HepG2 (cell line): ENCODE results near the gene CHST3. TPM values are rescaled to one million over a fixed set of nuclear protein-coding genes. Genes with fewer than 3 reads are reported as not detected.

Experiments used
- ATAC-seq: fragments of 200-7000 bp; cut with Tn5 transposase; 3 replicates; pipeline ENCODE4 v1.9.1; 2020; ENCODE audit warnings: mild to moderate bottlenecking, moderate library complexity
- Bru-seq: library from RNA; stranded (reverse); fragments of 400-500 nt; gene quantifications from one replicate; lab custom pipeline; 2021; lab: Mats Ljungman, UMichigan
- BruChase-seq, 2 experiments: library from RNA; stranded (reverse); fragments of 400-500 nt; gene quantifications; one replicate each; lab custom pipeline; 2021; lab: Mats Ljungman, UMichigan
- BruUV-seq: library from RNA; stranded (reverse); fragments of 400-500 nt; replicated peaks from 2 replicates; lab custom pipeline; 2021; lab: Mats Ljungman, UMichigan
- CTCF ChIA-PET: fragments of 300-600 bp; formaldehyde crosslinking; extraction: SDS; loops from one replicate; lab custom pipeline; 2021; ENCODE audit warnings: low total read pairs, inconsistent platforms, low intra/inter-chr PET ratio; lab: Yijun Ruan, JAX
- POLR2A ChIA-PET: fragments of 350-600 bp; sonication (Branson Sonifier 250); formaldehyde crosslinking; loops from one replicate; lab custom pipeline; 2020; ENCODE audit warnings: antibody characterized with exemption, inconsistent platforms; lab: Yijun Ruan, JAX
- DNase-seq: peaks from one replicate; pipeline ENCODE4 v3.0.0-alpha.2; 2015; ENCODE audit warnings: low spot score
- FAIRE-seq: peaks from 3 replicates; lab custom pipeline; 2011; peaks lifted over from hg19 to GRCh38; lab: Jason Lieb, UNC
- H2AFZ ChIP-seq: one replicate; pipeline ENCODE4 v1.6.1; 2011; ENCODE audit warnings: low read length, inconsistent platforms
- H3K27ac ChIP-seq: fragments of 300-600 bp; 3 replicates; pipeline ENCODE4 v1.8.0; 2011; ENCODE audit warnings: mixed run types, mild to moderate bottlenecking, mixed read lengths, low read length, inconsistent platforms; ENCODE audit not compliant: insufficient read depth; ENCODE audit errors: extremely low read length
- H3K27me3 ChIP-seq, 2 experiments: fragments of 200-600 bp in 1 of 2; 2 replicates in 1 of 2; 3 replicates in 1 of 2; pipeline versions ENCODE4 v1.6.0 to v1.8.0; 2011; ENCODE audit warnings: low read length in 2 of 2, mild to moderate bottlenecking in 2 of 2, moderate library complexity in 2 of 2, inconsistent platforms in 1 of 2; ENCODE audit not compliant: insufficient read depth in 2 of 2, control insufficient read depth in 1 of 2
- H3K36me3 ChIP-seq, 2 experiments: fragments of 200-600 bp in 1 of 2; replicated peaks in 1 of 2; 2 replicates in 1 of 2; 3 replicates in 1 of 2; pipeline versions ENCODE4 v1.5.1 to v1.8.0; 2011; ENCODE audit warnings: low read length in 2 of 2, inconsistent platforms in 1 of 2; ENCODE audit not compliant: insufficient read depth in 2 of 2, control insufficient read depth in 1 of 2
- H3K4me1 ChIP-seq: 2 replicates; pipeline ENCODE4 v1.5.1; 2012; ENCODE audit warnings: low read length, inconsistent platforms; ENCODE audit not compliant: insufficient read depth
- H3K4me2 ChIP-seq: 2 replicates; pipeline ENCODE4 v1.6.0; 2011; ENCODE audit warnings: low read depth, low read length, inconsistent platforms
- H3K4me3 ChIP-seq, 3 experiments: fragments of 200-600 bp in 1 of 3; sonication (generic), shearing (Covaris generic) in 1 of 3; replicated peaks in 1 of 3; 2 replicates each; pipeline ENCODE4 v1.5.1; 2011 to 2016; ENCODE audit warnings: low read length in 3 of 3, inconsistent platforms in 2 of 3, low read depth in 2 of 3, mild to moderate bottlenecking in 2 of 3, control low read depth in 1 of 3, mixed read lengths in 1 of 3; ENCODE audit not compliant: insufficient read depth in 1 of 3
- H3K79me2 ChIP-seq: one replicate; pipeline ENCODE4 v1.6.1; 2011; ENCODE audit warnings: low read length, inconsistent platforms; ENCODE audit not compliant: insufficient read depth
- H3K9ac ChIP-seq: 2 replicates; pipeline ENCODE4 v1.6.0; 2011; ENCODE audit warnings: mild to moderate bottlenecking, low read depth, low read length, inconsistent platforms; ENCODE audit not compliant: insufficient read depth
- H3K9me3 ChIP-seq: 2 replicates; pipeline ENCODE4 v1.5.1; 2012; ENCODE audit warnings: mild to moderate bottlenecking, low read length
- H4K20me1 ChIP-seq: 2 replicates; pipeline ENCODE4 v1.6.0; 2011; ENCODE audit warnings: inconsistent platforms, mild to moderate bottlenecking, low read length, moderate library complexity; ENCODE audit not compliant: insufficient read depth
- BATF2 ChIP-seq: sonication (generic); formaldehyde crosslinking; IDR thresholded peaks from 2 replicates; pipeline ENCODE4 v1.8.0; 2022; ENCODE audit warnings: mild to moderate bottlenecking, missing genetic modification reagents, moderate library complexity
- FOXC1 ChIP-seq: sonication (generic); formaldehyde crosslinking; IDR thresholded peaks from 2 replicates; pipeline ENCODE4 v1.8.0; 2022; ENCODE audit warnings: mild to moderate bottlenecking, missing genetic modification reagents, borderline replicate concordance
- MAFK ChIP-seq, 2 experiments: IDR thresholded peaks in 1 of 2; conservative IDR thresholded peaks in 1 of 2; 2 replicates each; pipeline ENCODE4 v1.6.1; 2011; ENCODE audit warnings: improper control_type of control experiment in 2 of 2, low read length in 2 of 2
- MXD3 ChIP-seq: IDR thresholded peaks from 2 replicates; pipeline ENCODE4 v1.6.1; 2016; ENCODE audit warnings: mild to moderate bottlenecking, missing biosample characterization, missing genetic modification reagents
- NR3C1 ChIP-seq: sonication (generic); formaldehyde crosslinking; IDR thresholded peaks from 2 replicates; pipeline ENCODE4 v1.4.0; 2020; ENCODE audit warnings: missing genetic modification reagents
- PHF20 ChIP-seq: sonication (generic); formaldehyde crosslinking; IDR thresholded peaks from 2 replicates; pipeline ENCODE4 v1.5.0; 2020; ENCODE audit warnings: mild to moderate bottlenecking, missing genetic modification reagents
- ZBTB1 ChIP-seq: sonication (generic); formaldehyde crosslinking; IDR thresholded peaks from 2 replicates; pipeline ENCODE4 v1.4.0; 2020; ENCODE audit warnings: missing genetic modification reagents, borderline replicate concordance
- ZBTB26 ChIP-seq: IDR thresholded peaks from 2 replicates; pipeline ENCODE4 v1.6.1; 2016; ENCODE audit warnings: missing compliant biosample characterization, missing genetic modification reagents, borderline replicate concordance
- ZKSCAN8 ChIP-seq: IDR thresholded peaks from 2 replicates; pipeline ENCODE4 v1.6.1; 2016; ENCODE audit warnings: borderline replicate concordance, missing genetic modification reagents, missing compliant biosample characterization
- ZNF251 ChIP-seq: sonication (generic); formaldehyde crosslinking; IDR thresholded peaks from 2 replicates; pipeline ENCODE4 v1.9.0; 2021; ENCODE audit warnings: mild to moderate bottlenecking, missing genetic modification reagents
- ZNF296 ChIP-seq: sonication (generic); formaldehyde crosslinking; conservative IDR thresholded peaks from 2 replicates; pipeline ENCODE4 v1.5.0; 2020; ENCODE audit warnings: mild to moderate bottlenecking, missing genetic modification reagents
- ZNF672 ChIP-seq: sonication (generic); formaldehyde crosslinking; IDR thresholded peaks from 2 replicates; pipeline ENCODE4 v1.8.1; 2022; ENCODE audit warnings: missing genetic modification reagents
- ZNF678 ChIP-seq: sonication (generic); formaldehyde crosslinking; IDR thresholded peaks from 2 replicates; pipeline ENCODE4 v1.4.0; 2020; ENCODE audit warnings: mild to moderate bottlenecking, missing genetic modification reagents
- WGBS: methylation state at CpG from one replicate; pipeline ENCODE4 v1.1.6; 2017; ENCODE audit warnings: low lambda C conversion rate; 5-methylcytosine and 5-hydroxymethylcytosine counted together
- in situ Hi-C: cut with HindIII; loops from 2 replicates; pipeline ENCODE4 v1.10.0; 2017; ENCODE audit warnings: low pct_unique_long_range_greater_than_20kb; ENCODE audit not compliant: extremely low pct_ligation_motif_present
- intact Hi-C: fragments of 100-400 bp; cut with micrococcal nuclease; formaldehyde crosslinking; loops from one replicate; pipeline ENCODE4 v1.10.0; 2022; ENCODE audit not compliant: unreplicated experiment
- long read RNA-seq, 2 experiments: library from RNA in 1 of 2; library from polyadenylated mRNA in 1 of 2; stranded (forward) in 1 of 2; unstranded in 1 of 2; transcript quantifications; one replicate each; pipeline ENCODE4 v2.0.0, GENCODE V29; 2019 to 2022
- polyA minus RNA-seq, 3 experiments: library from RNA; depleted of rRNA, polyadenylated mRNA; stranded (reverse); fragments of >200 nt; gene quantifications; 2 replicates each; pipeline ENCODE4 v1.2.3, GENCODE V29; 2011; ENCODE audit warnings: low replicate concordance in 1 of 3
- polyA plus RNA-seq, 8 experiments: library from polyadenylated mRNA; depleted of rRNA in 3 of 8; stranded (reverse) in 7 of 8; unstranded in 1 of 8; fragments of >200 nt; fragmentation: Illumina TruSeq in 4 of 8; extraction: Trizol in 4 of 8; gene quantifications; 2 replicates each; pipeline versions ENCODE4 v1.2.1 to v1.2.3, GENCODE V29; 2011 to 2016; ENCODE audit warnings: low read depth in 4 of 8, missing spikeins in 1 of 8, mixed read lengths in 1 of 8; ENCODE audit not compliant: insufficient read depth in 1 of 8
- total RNA-seq, 5 experiments: library from RNA; depleted of rRNA; stranded (reverse); fragments of >200 nt; fragmentation: Illumina TruSeq; extraction: Trizol; gene quantifications; 2 replicates each; pipeline ENCODE4 v1.2.3, GENCODE V29; 2016; ENCODE audit warnings: low read depth in 1 of 5

Gene CHST3
- total RNA-seq (2016; rRNA removed; fragmentation: Illumina TruSeq; extraction: Trizol), result 13.4 and 18.7 TPM in 2 replicates
- total RNA-seq (2016; cell fraction: cytosol; rRNA removed; fragmentation: Illumina TruSeq; extraction: Trizol; ENCODE audit: low read depth), result 1.8 and 1.9 TPM in 2 replicates
- 12.3 and 17.7 TPM in 2 replicates for total RNA-seq (2016; cell fraction: insoluble cytoplasmic fraction; rRNA removed; fragmentation: Illumina TruSeq; extraction: Trizol)
- 7.4 and 7.7 TPM in 2 replicates for total RNA-seq (2016; cell fraction: membrane; rRNA removed; fragmentation: Illumina TruSeq; extraction: Trizol)
- total RNA-seq (2016; cell fraction: nucleus; rRNA removed; fragmentation: Illumina TruSeq; extraction: Trizol), result 18.2 and 22.8 TPM in 2 replicates
- polyA plus RNA-seq (2011; rRNA removed), result 7.2 and 8.1 TPM in 2 replicates
- 6.1 and 6.3 TPM in 2 replicates for polyA plus RNA-seq (2011; cell fraction: cytosol; rRNA removed)
- 9.2 and 10.1 TPM in 2 replicates for polyA plus RNA-seq (2011; cell fraction: nucleus; rRNA removed)
- 4.5 and 6.1 TPM in 2 replicates for polyA plus RNA-seq (2012)
- polyA plus RNA-seq (2016; cell fraction: cytosol; fragmentation: Illumina TruSeq; extraction: Trizol; ENCODE audit: low read depth), result 1.2 and 1.3 TPM in 2 replicates
- 8.1 and 9.2 TPM in 2 replicates for polyA plus RNA-seq (2016; cell fraction: insoluble cytoplasmic fraction; fragmentation: Illumina TruSeq; extraction: Trizol; ENCODE audit: low read depth)
- 2.9 and 3.3 TPM in 2 replicates for polyA plus RNA-seq (2016; cell fraction: membrane; fragmentation: Illumina TruSeq; extraction: Trizol; ENCODE audit: low read depth)
- polyA plus RNA-seq (2016; cell fraction: nucleus; fragmentation: Illumina TruSeq; extraction: Trizol; ENCODE audit: insufficient read depth, low read depth), result 25.5 and 27.0 TPM in 2 replicates
- 22.4 and 23.3 TPM in 2 replicates for polyA minus RNA-seq (2011; rRNA and poly(A)+ RNA removed; ENCODE audit: low replicate concordance)
- 9.6 TPM in 2 replicates for polyA minus RNA-seq (2011; cell fraction: cytosol; rRNA and poly(A)+ RNA removed)
- polyA minus RNA-seq (2011; cell fraction: nucleus; rRNA and poly(A)+ RNA removed), result 9.7 and 10.7 TPM in 2 replicates
- percentile 85 among the genes with signal in this experiment for Bru-seq, nascent RNA
- BruChase-seq, experiment 1, labeled RNA remaining after a 6-hour chase, result percentile 77 among the genes with signal in this experiment
- BruChase-seq, experiment 2, labeled RNA remaining after a 2-hour chase, result percentile 83 among the genes with signal in this experiment
- long read RNA-seq, experiment 1, full-length matches to known transcripts, result 1 of 8 reads
- long read RNA-seq, experiment 1, partial matches to known transcripts, result 1 of 8 reads
- long read RNA-seq, experiment 1, other reads (novel, unspliced or antisense), result 6 of 8 reads
- long read RNA-seq, experiment 2, full-length matches to known transcripts, result 4 of 43 reads
- long read RNA-seq, experiment 2, partial matches to known transcripts, result 38 of 43 reads
- long read RNA-seq, experiment 2, other reads (novel, unspliced or antisense), result 1 of 43 reads

GRCh38 chr10:71964098-71964742, at the start of gene CHST3:
Gene CHST3, plus strand, starts transcription at chr10:71964395. Its CDS starts 41,448 bp downstream, at chr10:72005843.
- no peak for FAIRE-seq
- H3K4me1 ChIP-seq, result peaks cover 54% of the 10 kb centered on the region
- under 1% methylated on average over 23 of the region's 77 CpGs for WGBS
- no peaks in the 10 kb centered on the region for H3K9me3 ChIP-seq
- H3K36me3 ChIP-seq, result no peaks in the 10 kb centered on the region
- ChIA-PET POLR2A (interaction anchor here (0.8 to 3.2 kb wide), 15 partner anchors 12 to 357 kb away, joined by 3 to 29 read pairs (median 5); no protein-coding TSS in a partner anchor), CTCF (no interaction called here)
- in situ Hi-C loops, result loop anchor here (10.0 kb wide), 1 partner anchor 371 kb away; no protein-coding TSS in a partner anchor
- no TSS peak for BruUV-seq
- DNase-seq, result no peak
- peak within 1 kb of the TSS; percentile 96 for H3K4me2 ChIP-seq
- H3K9ac ChIP-seq, result peak within 1 kb of the TSS; percentile 85
- peaks cover 0 to 4% of the 10 kb centered on the region in 2 experiments; a peak in 1 of 5 replicates for H3K27me3 ChIP-seq
- ATAC-seq, result peak; percentile 81
- H3K4me3 ChIP-seq, result peak within 1 kb of the TSS; percentile 78 to 95 (median 89)
- H3K79me2 ChIP-seq, result peaks cover 48% of the 10 kb centered on the region
- H2AFZ ChIP-seq, result peak within 1 kb of the TSS; percentile 49
- no peaks in the 10 kb centered on the region; the same call in 1 of the 2 replicates for H4K20me1 ChIP-seq
- intact Hi-C loops, result loop anchor here (2.0 kb wide), 1 partner anchor 17 kb away; no protein-coding TSS in a partner anchor
- peak within 1 kb of the TSS; percentile 86 for H3K27ac ChIP-seq
- TF ChIP-seq ZNF678 (CRISPR knock-in tag), result no peak
- no peak for TF ChIP-seq NR3C1 (CRISPR knock-in tag)
- no peak for TF ChIP-seq MAFK (conservative IDR thresholded peaks at IDR 0.05 in 1 of 2, IDR thresholded peaks at IDR 0.05 in 1 of 2; ENCODE audit: low read length in 2 of 2)
- no peak for TF ChIP-seq ZBTB1 (CRISPR knock-in tag)
- no peak for TF ChIP-seq ZNF296 (CRISPR knock-in tag)
- no peak for TF ChIP-seq PHF20 (CRISPR knock-in tag)
- TF ChIP-seq ZBTB26 (CRISPR knock-in tag), result no peak
- 0 out of 2 replicates have a peak, but pooled peaks have one; percentile 46 for TF ChIP-seq BATF2 (CRISPR knock-in tag)
- peak; percentile 18; the same call in 1 of the 2 replicates for TF ChIP-seq FOXC1
- peak; percentile 5; the same call in 1 of the 2 replicates for TF ChIP-seq MXD3
- TF ChIP-seq ZNF251, result no peak
- no peak for TF ChIP-seq ZKSCAN8
- 0 out of 2 replicates have a peak, but pooled peaks have one; percentile 10 for TF ChIP-seq ZNF672 (CRISPR knock-in tag)
